ENCODE results near the gene LIMS2. TPM values are rescaled to one million over a fixed set of nuclear protein-coding genes. Genes with fewer than 3 reads are reported as not detected.

The LIMS2 gene
- total and polyA plus RNA-seq, 2 of the 8 experiments (the other 6 are each of a cell fraction or from before 2014, with no cell fraction given): 3.3 to 4.8 TPM

GRCh38 chr2:127631541-127631996 lies 43.8 kb downstream of the LIMS2 start (continued):
- TF ChIP-seq CHD7 (IDR thresholded peaks at IDR 0.05; ENCODE audit: insufficient replicate concordance, low read length) (no peak), FOSL1 (IDR thresholded peaks at IDR 0.05; ENCODE audit: insufficient read depth, low read depth, low read length) (no peak), POLR2A (IDR thresholded peaks at IDR 0.05; ENCODE audit: control extremely low read depth in 1 of 2, low read depth in 2 of 2, low read length in 2 of 2) (no peak)
